Measurements from ENCODE around the gene OCA2. TPM values are rescaled to one million over a fixed set of nuclear protein-coding genes. Genes with fewer than 3 reads are reported as not detected.

OCA2 gene
- total and polyA plus RNA-seq, 2 of the 8 experiments (the other 6 are each of a cell fraction or from before 2014, with no cell fraction given), result 0.20 TPM

GRCh38 chr15:28051955-28052633, 47.0 kb downstream of the OCA2 start:
- no peak for DNase-seq (ENCODE audit: low read depth in 1 of 2, low spot score in 2 of 2)
- TF ChIP-seq GABPA (IDR thresholded peaks at IDR 0.05; ENCODE audit: borderline replicate concordance, insufficient read depth, low read length) (no peak), USF2 (IDR thresholded peaks at IDR 0.05; ENCODE audit: low read length) (no peak), SAP30 (IDR thresholded peaks at IDR 0.05; ENCODE audit: insufficient read depth, insufficient replicate concordance, low read length) (no peak), KDM5A (IDR thresholded peaks at IDR 0.05; ENCODE audit: low read length) (no peak), CHD2 (IDR thresholded peaks at IDR 0.05; ENCODE audit: low read length) (no peak), TBP (IDR thresholded peaks at IDR 0.05; ENCODE audit: low read depth, low read length) (no peak), ASH2L (IDR thresholded peaks at IDR 0.05; ENCODE audit: low read length) (no peak), JUN (IDR thresholded peaks at IDR 0.05; ENCODE audit: low read depth, low read length) (no peak), CTBP2 (IDR thresholded peaks at IDR 0.05; ENCODE audit: borderline replicate concordance, insufficient read depth, insufficient read length, low read length) (no peak), YY1 (IDR thresholded peaks at IDR 0.05; ENCODE audit: low read depth, low read length) (no peak), KDM4A (IDR thresholded peaks at IDR 0.05; ENCODE audit: low read depth, low read length, severe bottlenecking) (no peak), FOSL1 (IDR thresholded peaks at IDR 0.05; ENCODE audit: insufficient read depth, low read depth, low read length) (no peak)

More at GRCh38 chr15:28051955-28052633, 47.0 kb downstream of the OCA2 start:
- Histone ChIP-seq H2BK20ac (ENCODE audit: low read length) (no peak overlapping the region), H3K56ac (replicated peaks; ENCODE audit: insufficient read length, low read depth, low read length) (no peak overlapping the region), H2BK120ac (replicated peaks; ENCODE audit: low read depth, low read length) (no peak overlapping the region), H2AK5ac (ENCODE audit: low read depth, low read length) (no peak overlapping the region), H2AFZ (ENCODE audit: low read length) (no peak overlapping the region), H3K14ac (ENCODE audit: insufficient read length) (no peak overlapping the region), H3K4me1 (replicated peaks in 1 of 4; ENCODE audit: control insufficient read depth in 3 of 4, insufficient read depth in 4 of 4, low read length in 3 of 4) (no peaks in the 10 kb centered on the region), H3K4ac (replicated peaks; ENCODE audit: insufficient read length, low read depth, low read length) (no peak overlapping the region), H2BK12ac (ENCODE audit: low read depth, low read length) (no peak overlapping the region), H4K8ac (ENCODE audit: extremely low read depth, insufficient read depth, low read length) (no peak overlapping the region; the same call in 1 of the 2 replicates), H3K27me3 (replicated peaks in 1 of 4; ENCODE audit: control insufficient read depth in 3 of 4, extremely low read depth in 1 of 4, insufficient read depth in 3 of 4, low read length in 3 of 4) (no peaks in the 10 kb centered on the region), H3K79me2 (ENCODE audit: control insufficient read depth in 1 of 2, insufficient read depth in 2 of 2, low read length in 2 of 2) (no peaks in the 10 kb centered on the region), H2BK15ac (ENCODE audit: low read length) (no peak overlapping the region), H3K36me3 (ENCODE audit: control insufficient read depth in 2 of 4, insufficient read depth in 4 of 4, low read length in 3 of 4) (no peaks in the 10 kb centered on the region), H3K4me2 (ENCODE audit: insufficient read depth in 1 of 2, low read depth in 2 of 2, low read length in 2 of 2) (no peak overlapping the region), H2BK5ac (ENCODE audit: low read depth, low read length) (no peak overlapping the region), H3K18ac (ENCODE audit: extremely low read depth, low read length) (no peak overlapping the region), H4K20me1 (replicated peaks in 1 of 2; ENCODE audit: control insufficient read depth in 1 of 2, insufficient read depth in 2 of 2, low read length in 2 of 2) (no peaks in the 10 kb centered on the region), H3K9ac (replicated peaks in 1 of 4; ENCODE audit: extremely low read depth in 1 of 4, low read depth in 3 of 4, low read length in 3 of 4) (no peak overlapping the region), H4K5ac (ENCODE audit: insufficient read length, low read depth, low read length) (no peak overlapping the region), H3K9me3 (ENCODE audit: insufficient read depth in 2 of 2, low read depth in 1 of 2, low read length in 1 of 2) (0 out of 4 replicates have a peak, but pooled peaks cover 0 to 2% of the 10 kb centered on the region in 2 experiments), H3K23me2 (ENCODE audit: low read depth, low read length) (no peaks in the 10 kb centered on the region), H4K91ac (replicated peaks; ENCODE audit: insufficient read length, low read length) (no peak overlapping the region), H3K27ac (ENCODE audit: low read depth, low read length) (no peak overlapping the region), H3K23ac (ENCODE audit: insufficient read length) (no peak overlapping the region), H3K79me1 (ENCODE audit: low read depth, low read length) (no peaks in the 10 kb centered on the region), H3K4me3 (ENCODE audit: extremely low read depth in 1 of 4, insufficient read depth in 2 of 4, low read depth in 3 of 4, low read length in 4 of 4) (no peak overlapping the region)
- CTCF ChIA-PET (ENCODE audit: partially characterized antibody), result interaction anchor here (0.8 to 3.0 kb wide), 8 partner anchors 18 to 371 kb away, joined by 3 to 19 read pairs (median 4); no protein-coding TSS in a partner anchor
- POLR2A ChIA-PET (ENCODE audit: partially characterized antibody), result interaction anchor here (1.0 kb wide), 1 partner anchor 9 kb away, joined by 3 read pairs; no protein-coding TSS in a partner anchor
- FAIRE-seq, result no peak
- WGBS, 2 experiments (ENCODE audit: extremely low coverage in 1 of 2, insufficient coverage in 1 of 2, insufficient read length in 1 of 2, insufficient replicate concordance in 2 of 2, low coverage in 1 of 2, low lambda C conversion rate in 2 of 2, missing lambda C conversion rate in 1 of 2), result 88% methylated on average over 5 of the region's 5 CpGs; no CpG with 5 or more reads in 1 of the 2 experiments

All from H1 (cell line).